Measurements from ENCODE around the gene KDM2A. TPM values are rescaled to one million over a fixed set of nuclear protein-coding genes. Genes with fewer than 3 reads are reported as not detected.

The KDM2A gene
- total RNA-seq, 2 experiments from 2014 or later, result 74.8 to 89.7 TPM

DNA sequence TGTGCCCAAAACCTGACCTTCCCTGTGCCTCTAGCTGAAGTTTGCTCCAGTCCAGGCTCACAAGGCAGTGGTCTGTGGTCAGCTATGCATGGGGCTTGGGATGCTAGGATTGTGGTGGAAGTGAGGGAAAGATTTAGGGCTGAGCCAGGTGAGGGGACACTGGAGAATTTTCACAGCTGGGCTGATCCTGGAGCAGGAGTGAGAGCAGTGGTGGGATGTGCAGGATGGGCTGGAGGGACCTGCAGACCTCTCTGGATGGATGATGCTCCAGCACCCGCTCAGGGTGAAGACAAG, 23.9 kb upstream of the KDM2A start:
- Mint-ChIP-seq H3K4me1 (peaks cover 6% of the 10 kb centered on the region), H3K27me3 (no peaks in the 10 kb centered on the region), H3K4me3 (no peak overlapping the region), H3K36me3 (ENCODE audit: low read depth) (no peaks in the 10 kb centered on the region), H3K9me3 (ENCODE audit: low read depth) (no peaks in the 10 kb centered on the region), H3K27ac (no peak overlapping the region)
- ChIA-PET CTCF (interaction anchor here (0.5 to 1.5 kb wide), 4 partner anchors 72 to 222 kb away, joined by 3 to 6 read pairs (median 3); no protein-coding TSS in a partner anchor), POLR2A (no interaction called here)
- ATAC-seq, result no peak
- intact Hi-C loops (cut with DNase I, micrococcal nuclease), result no loop called here
- no peak for DNase-seq

GRCh38 chr11:67098799-67099429, 20.1 kb upstream of the KDM2A start:
- no peaks in the 10 kb centered on the region for H3K9me3 Mint-ChIP-seq (ENCODE audit: low read depth)
- H3K27ac Mint-ChIP-seq, result no peak overlapping the region
- DNase-seq, result no peak
- POLR2A ChIA-PET, result interaction anchor here (0.5 kb wide), 1 partner anchor 326 kb away, joined by 3 read pairs; no protein-coding TSS in a partner anchor
- no peak overlapping the region for H3K4me3 Mint-ChIP-seq
- no peaks in the 10 kb centered on the region for H3K27me3 Mint-ChIP-seq
- intact Hi-C loops (cut with DNase I, micrococcal nuclease), result no loop called here
- no peaks in the 10 kb centered on the region for H3K36me3 Mint-ChIP-seq (ENCODE audit: low read depth)
- CTCF ChIA-PET, result interaction anchor here (0.7 kb wide), 1 partner anchor 1040 kb away, joined by 3 read pairs; no protein-coding TSS in a partner anchor
- peaks cover 22% of the 10 kb centered on the region for H3K4me1 Mint-ChIP-seq
- no peak for ATAC-seq

- no peaks in the 10 kb centered on the region for H3K27me3 Mint-ChIP-seq
- intact Hi-C loops (cut with DNase I, micrococcal nuclease), result no loop called here
- POLR2A ChIA-PET, result no interaction called here
- H3K4me3 Mint-ChIP-seq, result no peak overlapping the region
- no peak for ATAC-seq
- no peaks in the 10 kb centered on the region for H3K36me3 Mint-ChIP-seq (ENCODE audit: low read depth)
- CTCF ChIA-PET, result interaction anchor here (0.7 kb wide), 1 partner anchor 1041 kb away, joined by 3 read pairs; no protein-coding TSS in a partner anchor
- DNase-seq, result no peak
- H3K4me1 Mint-ChIP-seq, result peaks cover 31% of the 10 kb centered on the region
- H3K9me3 Mint-ChIP-seq (ENCODE audit: low read depth), result no peaks in the 10 kb centered on the region
- peak overlapping the region; percentile 73 for H3K27ac Mint-ChIP-seq
Measured at GRCh38 chr11:67099831-67100324, 19.2 kb upstream of the KDM2A start.

- intact Hi-C loops (cut with DNase I, micrococcal nuclease), result no loop called here
- CTCF ChIA-PET, result interaction anchor here (0.6 to 0.8 kb wide), 4 partner anchors 14 to 813 kb away, joined by 3 to 4 read pairs (median 4); no protein-coding TSS in a partner anchor
- Mint-ChIP-seq H3K9me3 (ENCODE audit: low read depth) (no peaks in the 10 kb centered on the region), H3K27ac (peak overlapping the region; percentile 1), H3K36me3 (ENCODE audit: low read depth) (no peaks in the 10 kb centered on the region), H3K4me3 (no peak overlapping the region), H3K27me3 (no peaks in the 10 kb centered on the region), H3K4me1 (peaks cover 31% of the 10 kb centered on the region)
- DNase-seq (no peak), ATAC-seq (no peak)
- POLR2A ChIA-PET, result no interaction called here
Measured at GRCh38 chr11:67102664-67103063, 16.4 kb upstream of the KDM2A start.

GRCh38 chr11:67105964-67106363, 13.1 kb upstream of the KDM2A start:
- no peak for ATAC-seq
- Mint-ChIP-seq H3K4me1 (peaks cover 21% of the 10 kb centered on the region), H3K27me3 (no peaks in the 10 kb centered on the region), H3K4me3 (no peak overlapping the region), H3K36me3 (ENCODE audit: low read depth) (no peaks in the 10 kb centered on the region), H3K9me3 (ENCODE audit: low read depth) (no peaks in the 10 kb centered on the region), H3K27ac (peak overlapping the region; percentile 31)
- ChIA-PET POLR2A (no interaction called here), CTCF (interaction anchor here (0.7 to 1.9 kb wide), 3 partner anchors 23 to 62 kb away, joined by 3 to 9 read pairs (median 3); no protein-coding TSS in a partner anchor)
- DNase-seq, result no peak
- intact Hi-C loops (cut with DNase I, micrococcal nuclease), result no loop called here

- intact Hi-C loops (cut with DNase I, micrococcal nuclease), result no loop called here
- H3K4me3 Mint-ChIP-seq, result no peak overlapping the region
- H3K27me3 Mint-ChIP-seq, result no peaks in the 10 kb centered on the region
- no peaks in the 10 kb centered on the region for H3K36me3 Mint-ChIP-seq (ENCODE audit: low read depth)
- ATAC-seq (no peak), DNase-seq (no peak)
- no peak overlapping the region for H3K27ac Mint-ChIP-seq
- CTCF ChIA-PET, result interaction anchor here (0.6 to 1.1 kb wide), 2 partner anchors 47 to 54 kb away, joined by 3 read pairs; no protein-coding TSS in a partner anchor
- H3K4me1 Mint-ChIP-seq, result peaks cover 9% of the 10 kb centered on the region
- no peaks in the 10 kb centered on the region for H3K9me3 Mint-ChIP-seq (ENCODE audit: low read depth)
- POLR2A ChIA-PET, result no interaction called here
Measured at GRCh38 chr11:67111261-67111660, 7.8 kb upstream of the KDM2A start.

GRCh38 chr11:67113231-67113721, 5.8 kb upstream of the KDM2A start:
- POLR2A ChIA-PET, result no interaction called here
- Mint-ChIP-seq H3K27ac (no peak overlapping the region), H3K9me3 (ENCODE audit: low read depth) (no peaks in the 10 kb centered on the region), H3K27me3 (no peaks in the 10 kb centered on the region), H3K4me3 (no peak overlapping the region), H3K4me1 (peaks cover 16% of the 10 kb centered on the region), H3K36me3 (ENCODE audit: low read depth) (no peaks in the 10 kb centered on the region)
- peak; percentile 26 for DNase-seq
- intact Hi-C loops (cut with DNase I, micrococcal nuclease), result no loop called here
- ATAC-seq, result no peak
- CTCF ChIA-PET, result interaction anchor here (0.7 to 1.7 kb wide), 2 partner anchors 9 to 516 kb away, joined by 3 to 5 read pairs; partner anchors contain the start of gene NUDT8

DNA sequence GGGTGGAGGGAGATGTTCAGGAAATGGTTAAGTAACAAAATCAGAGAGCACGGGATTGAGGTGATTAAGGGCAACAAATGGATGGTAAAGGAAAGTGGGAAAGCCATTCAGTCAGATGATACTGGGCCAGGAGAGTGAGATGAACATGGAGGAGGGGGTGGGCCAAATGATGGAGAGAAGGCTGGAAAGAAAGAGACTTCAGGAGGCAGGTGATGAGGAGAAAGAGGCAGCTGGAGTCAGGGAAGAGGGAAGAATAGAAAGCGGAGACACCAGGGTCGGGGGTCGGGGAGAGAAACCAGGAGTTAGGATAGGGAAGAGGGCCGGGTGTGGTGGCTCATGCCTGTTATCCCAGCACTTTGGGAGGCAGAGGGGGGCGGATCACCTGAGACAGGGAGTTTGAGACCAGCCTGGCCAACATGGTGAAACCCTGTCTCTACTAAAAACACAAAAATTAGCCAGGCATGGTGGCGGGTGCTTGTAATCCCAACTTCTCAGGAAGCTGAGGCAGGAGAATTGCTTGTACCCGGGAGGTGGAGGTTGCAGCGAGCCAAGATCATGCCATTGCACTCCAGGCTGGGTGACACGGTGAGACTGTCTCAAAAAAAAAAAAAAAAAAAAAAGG, 4.7 kb upstream of the KDM2A start:
- Mint-ChIP-seq H3K27ac (no peak overlapping the region), H3K4me1 (peaks cover 16% of the 10 kb centered on the region), H3K27me3 (no peaks in the 10 kb centered on the region), H3K9me3 (ENCODE audit: low read depth) (no peaks in the 10 kb centered on the region), H3K36me3 (ENCODE audit: low read depth) (no peaks in the 10 kb centered on the region), H3K4me3 (no peak overlapping the region)
- ChIA-PET POLR2A (no interaction called here), CTCF (interaction anchor here (0.7 kb wide), 2 partner anchors 30 to 515 kb away, joined by 3 read pairs; partner anchors contain the start of gene NUDT8)
- ATAC-seq (no peak), DNase-seq (no peak)
- intact Hi-C loops (cut with DNase I, micrococcal nuclease), result no loop called here

GRCh38 chr11:67116758-67117105, 2.3 kb upstream of the KDM2A start:
- Mint-ChIP-seq H3K4me3 (no peak overlapping the region), H3K27me3 (no peaks in the 10 kb centered on the region), H3K9me3 (ENCODE audit: low read depth) (no peaks in the 10 kb centered on the region), H3K4me1 (peaks cover 22% of the 10 kb centered on the region), H3K36me3 (ENCODE audit: low read depth) (peaks cover 16% of the 10 kb centered on the region), H3K27ac (no peak overlapping the region)
- ATAC-seq (no peak), DNase-seq (no peak)
- intact Hi-C loops (cut with DNase I, micrococcal nuclease), result loop anchor here in 1 of 2 experiments (1.0 to 5.0 kb wide), 3 partner anchors 35 to 479 kb away; partner anchors contain the start of genes PPP1CA, RBM4 and TBC1D10C
- POLR2A ChIA-PET, result no interaction called here
- CTCF ChIA-PET, result interaction anchor here (0.7 to 0.8 kb wide), 3 partner anchors 14 to 269 kb away, joined by 3 to 4 read pairs (median 3); no protein-coding TSS in a partner anchor

- no peak for DNase-seq
- Mint-ChIP-seq H3K9me3 (ENCODE audit: low read depth) (no peaks in the 10 kb centered on the region), H3K4me1 (peaks cover 25% of the 10 kb centered on the region), H3K4me3 (peak overlapping the region; percentile 69), H3K36me3 (ENCODE audit: low read depth) (peaks cover 18% of the 10 kb centered on the region), H3K27me3 (no peaks in the 10 kb centered on the region), H3K27ac (peak overlapping the region; percentile 85)
- POLR2A ChIA-PET, result no interaction called here
- ATAC-seq, result no peak
- intact Hi-C loops (cut with DNase I, micrococcal nuclease), result loop anchor here in 1 of 2 experiments (1.0 to 5.0 kb wide), 3 partner anchors 36 to 480 kb away; partner anchors contain the start of genes PPP1CA, RBM4 and TBC1D10C
- CTCF ChIA-PET, result interaction anchor here (0.7 to 0.9 kb wide), 4 partner anchors 14 to 268 kb away, joined by 3 to 4 read pairs (median 4); no protein-coding TSS in a partner anchor
Measured at GRCh38 chr11:67117176-67117575, 1.9 kb upstream of the KDM2A start.

- intact Hi-C loops (cut with DNase I, micrococcal nuclease), result loop anchor here in 1 of 2 experiments (1.0 to 5.0 kb wide), 11 partner anchors 36 to 771 kb away; partner anchors contain the start of genes ACTN3, AIP, B4GAT1 and CCDC87
- peak overlapping the region; percentile 69 for H3K4me3 Mint-ChIP-seq
- DNase-seq (peak; percentile 76), ATAC-seq (peak; percentile 14)
- H3K27ac Mint-ChIP-seq, result peak overlapping the region; percentile 85
- POLR2A ChIA-PET, result no interaction called here
- no peaks in the 10 kb centered on the region for H3K27me3 Mint-ChIP-seq
- CTCF ChIA-PET, result interaction anchor here (0.5 to 0.9 kb wide), 3 partner anchors 9 to 79 kb away, joined by 3 to 4 read pairs (median 3); no protein-coding TSS in a partner anchor
- H3K36me3 Mint-ChIP-seq (ENCODE audit: low read depth), result peaks cover 20% of the 10 kb centered on the region
- H3K9me3 Mint-ChIP-seq (ENCODE audit: low read depth), result no peaks in the 10 kb centered on the region
- H3K4me1 Mint-ChIP-seq, result peaks cover 25% of the 10 kb centered on the region
Measured at GRCh38 chr11:67117672-67118180, 1.3 kb upstream of the KDM2A start.
